GM18507 (cell line): ENCODE results near the gene ATP2C2.

Source experiments
- DNase-seq: peaks from one replicate; pipeline ENCODE4 v3.0.0; 2011; ENCODE audit warnings: low read depth; ENCODE audit not compliant: insufficient read length; ENCODE audit errors: extremely low spot score
- FAIRE-seq: peaks from 2 replicates; lab custom pipeline; 2011; peaks lifted over from hg19 to GRCh38; lab: Jason Lieb, UNC

ATP2C2 gene

GRCh38 chr16:84461413-84462295 is 93.3 kb downstream of the ATP2C2 start:
- FAIRE-seq (no peak), DNase-seq (no peak)

- no peak for FAIRE-seq
Observed at GRCh38 chr16:84462296-84463210, 94.2 kb downstream of the ATP2C2 start.

GRCh38 chr16:84463221-84463620 is 94.9 kb downstream of the ATP2C2 start:
- DNase-seq (no peak), FAIRE-seq (no peak)

More at GRCh38 chr16:84462296-84463210, 94.2 kb downstream of the ATP2C2 start:
- no peak for DNase-seq

- no peak for FAIRE-seq
- DNase-seq: no peak
Observed at GRCh38 chr16:84464116-84464515, 95.8 kb downstream of the ATP2C2 start.

- FAIRE-seq (no peak), DNase-seq (no peak)
Observed at GRCh38 chr16:84465154-84465553, 96.8 kb downstream of the ATP2C2 start.

GRCh38 chr16:84466692-84467091 is 98.4 kb downstream of the ATP2C2 start:
- no peak for DNase-seq
- FAIRE-seq: no peak

- FAIRE-seq (no peak), DNase-seq (no peak)
Observed at GRCh38 chr16:84467256-84467655, 98.9 kb downstream of the ATP2C2 start.

GRCh38 chr16:84467709-84468108 is 99.4 kb downstream of the ATP2C2 start:
- FAIRE-seq (no peak), DNase-seq (no peak)

GRCh38 chr16:84471316-84471715 is 103.0 kb downstream of the ATP2C2 start:
- DNase-seq (no peak), FAIRE-seq (no peak)

GRCh38 chr16:84471966-84472365 is 103.6 kb downstream of the ATP2C2 start:
- FAIRE-seq (no peak), DNase-seq (no peak)

GRCh38 chr16:84475643-84476240 is 107.4 kb downstream of the ATP2C2 start:
- FAIRE-seq (no peak), DNase-seq (no peak)

GRCh38 chr16:84476401-84476800 is 108.1 kb downstream of the ATP2C2 start:
- FAIRE-seq (no peak), DNase-seq (no peak)

GRCh38 chr16:84477661-84478060 is 109.3 kb downstream of the ATP2C2 start:
- DNase-seq (no peak), FAIRE-seq (no peak)

GRCh38 chr16:84478172-84478947 is 110.0 kb downstream of the ATP2C2 start:
- no peak for FAIRE-seq

GRCh38 chr16:84479716-84480450 is 111.5 kb downstream of the ATP2C2 start:
- DNase-seq (no peak), FAIRE-seq (no peak)

More at GRCh38 chr16:84478172-84478947, 110.0 kb downstream of the ATP2C2 start:
- no peak for DNase-seq

GRCh38 chr16:84481051-84481735 is 112.9 kb downstream of the ATP2C2 start:
- FAIRE-seq: no peak

GRCh38 chr16:84482001-84482891 is 113.9 kb downstream of the ATP2C2 start:
- DNase-seq (no peak), FAIRE-seq (no peak)

More at GRCh38 chr16:84481051-84481735, 112.9 kb downstream of the ATP2C2 start:
- DNase-seq: no peak
